ENCODE measurements around the gene ZNF680. TPM values are rescaled to one million over a fixed set of nuclear protein-coding genes. Genes with fewer than 3 reads are reported as not detected.
"Not testable (repeated sequence)": the region's sequence is repeated elsewhere in the genome, so short reads cannot be mapped to it uniquely, and the experiment has no call there.

Gene ZNF680
- total RNA-seq, 2 experiments from 2014 or later = 13.0 to 13.5 TPM

GRCh38 chr7:64581391-64581790, 18.5 kb upstream of the ZNF680 start:
- Mint-ChIP-seq H3K27ac (no peak overlapping the region), H3K4me3 (no peak overlapping the region), H3K36me3 (no peaks in the 10 kb centered on the region), H3K27me3 (no peaks in the 10 kb centered on the region), H3K9me3 (peaks cover under 1% of the 10 kb centered on the region), H3K4me1 (ENCODE audit: low read depth) (no peaks in the 10 kb centered on the region)
- no peak for DNase-seq
- ChIA-PET POLR2A (no interaction called here), CTCF (no interaction called here)
- intact Hi-C loops (cut with micrococcal nuclease) = no loop called here

GRCh38 chr7:64574540-64575099, 11.7 kb upstream of the ZNF680 start:
- POLR2A ChIA-PET = no interaction called here

GRCh38 chr7:64570284-64570605, 7.4 kb upstream of the ZNF680 start:
- DNase-seq; H3K36me3 Mint-ChIP-seq; POLR2A ChIA-PET; intact Hi-C loops (cut with micrococcal nuclease); H3K27me3 Mint-ChIP-seq; H3K27ac Mint-ChIP-seq; CTCF ChIA-PET; H3K9me3 Mint-ChIP-seq: not testable (repeated sequence)
- Mint-ChIP-seq H3K4me1 (ENCODE audit: low read depth) (peaks cover 12% of the 10 kb centered on the region), H3K4me3 (peak overlapping the region; percentile 83)

More at GRCh38 chr7:64574540-64575099, 11.7 kb upstream of the ZNF680 start:
- no peak overlapping the region for H3K27ac Mint-ChIP-seq
- H3K27me3 Mint-ChIP-seq = peaks cover 4% of the 10 kb centered on the region
- CTCF ChIA-PET = no interaction called here
- intact Hi-C loops (cut with micrococcal nuclease) = no loop called here
- peaks cover 5% of the 10 kb centered on the region for H3K4me1 Mint-ChIP-seq (ENCODE audit: low read depth)
- DNase-seq = no peak
- H3K4me3 Mint-ChIP-seq = no peak overlapping the region
- no peaks in the 10 kb centered on the region for H3K36me3 Mint-ChIP-seq
- H3K9me3 Mint-ChIP-seq = peaks cover 4% of the 10 kb centered on the region

- H3K9me3 Mint-ChIP-seq, H3K27ac Mint-ChIP-seq, POLR2A ChIA-PET, CTCF ChIA-PET, H3K27me3 Mint-ChIP-seq, H3K36me3 Mint-ChIP-seq: not testable (repeated sequence)
- intact Hi-C loops (cut with micrococcal nuclease) = loop anchor here (10.0 kb wide), 2 partner anchors 225 to 805 kb away; partner anchors contain the start of genes ZNF138 and ZNF92
- H3K4me3 Mint-ChIP-seq = peak overlapping the region; percentile 83
- H3K4me1 Mint-ChIP-seq (ENCODE audit: low read depth) = peaks cover 12% of the 10 kb centered on the region
- DNase-seq = peak; percentile 64
These were observed 6.8 kb upstream of the ZNF680 start for GRCh38 chr7:64569372-64570283.

- intact Hi-C loops (cut with micrococcal nuclease) = loop anchor here (2.0 to 10.0 kb wide), 5 partner anchors 105 to 813 kb away; partner anchors contain the start of genes ZNF107, ZNF138, ZNF273 and ZNF92
- peaks cover 18% of the 10 kb centered on the region for H3K4me1 Mint-ChIP-seq (ENCODE audit: low read depth)
- H3K9me3 Mint-ChIP-seq = peaks cover 11% of the 10 kb centered on the region
- no peaks in the 10 kb centered on the region for H3K27me3 Mint-ChIP-seq
- POLR2A ChIA-PET = interaction anchor here (0.9 to 2.1 kb wide), 5 partner anchors 104 to 444 kb away, joined by 3 to 14 read pairs (median 8); partner anchors contain the start of genes ERV3-1, ZNF107 and ZNF736
- DNase-seq = no peak
- H3K4me3 Mint-ChIP-seq = peak overlapping the region; percentile 97
- H3K36me3 Mint-ChIP-seq = peaks cover 26% of the 10 kb centered on the region
- CTCF ChIA-PET = interaction anchor here (0.7 to 1.6 kb wide), 2 partner anchors 64 to 248 kb away, joined by 3 to 4 read pairs; partner anchors contain the start of gene ZNF736
- H3K27ac Mint-ChIP-seq = peak overlapping the region; percentile 96
These were observed 630 bp downstream of the ZNF680 start for GRCh38 chr7:64562256-64562625.

- peaks cover 51% of the 10 kb centered on the region for H3K36me3 Mint-ChIP-seq
- no peaks in the 10 kb centered on the region for H3K27me3 Mint-ChIP-seq
- intact Hi-C loops (cut with micrococcal nuclease) = no loop called here
- peaks cover 25% of the 10 kb centered on the region for H3K4me1 Mint-ChIP-seq (ENCODE audit: low read depth)
- CTCF ChIA-PET = no interaction called here
- no peak overlapping the region for H3K4me3 Mint-ChIP-seq
- no peak for DNase-seq
- POLR2A ChIA-PET = no interaction called here
- H3K27ac Mint-ChIP-seq = no peak overlapping the region
- peaks cover 26% of the 10 kb centered on the region for H3K9me3 Mint-ChIP-seq
These were observed 3.7 kb downstream of the ZNF680 start for GRCh38 chr7:64559206-64559605.

- CTCF ChIA-PET = no interaction called here
- no peak for DNase-seq
- peaks cover 26% of the 10 kb centered on the region for H3K9me3 Mint-ChIP-seq
These were observed 4.1 kb downstream of the ZNF680 start for GRCh38 chr7:64558781-64559180.

GRCh38 chr7:64558323-64558705, 4.6 kb downstream of the ZNF680 start:
- no peak for DNase-seq
- intact Hi-C loops (cut with micrococcal nuclease) = no loop called here
- peaks cover 19% of the 10 kb centered on the region for H3K4me1 Mint-ChIP-seq (ENCODE audit: low read depth)
- ChIA-PET CTCF (no interaction called here), POLR2A (no interaction called here)
- no peaks in the 10 kb centered on the region for H3K27me3 Mint-ChIP-seq
- H3K9me3 Mint-ChIP-seq = peaks cover 26% of the 10 kb centered on the region
- H3K36me3 Mint-ChIP-seq = peaks cover 55% of the 10 kb centered on the region
- H3K27ac Mint-ChIP-seq = no peak overlapping the region
- H3K4me3 Mint-ChIP-seq = no peak overlapping the region

More at GRCh38 chr7:64558781-64559180, 4.1 kb downstream of the ZNF680 start:
- intact Hi-C loops (cut with micrococcal nuclease) = no loop called here
- Mint-ChIP-seq H3K4me3 (no peak overlapping the region), H3K4me1 (ENCODE audit: low read depth) (peaks cover 21% of the 10 kb centered on the region), H3K27me3 (no peaks in the 10 kb centered on the region), H3K36me3 (peaks cover 51% of the 10 kb centered on the region), H3K27ac (no peak overlapping the region)
- POLR2A ChIA-PET = no interaction called here

- ChIA-PET CTCF (no interaction called here), POLR2A (no interaction called here)
- H3K4me3 Mint-ChIP-seq = no peak overlapping the region
- H3K9me3 Mint-ChIP-seq = peaks cover 26% of the 10 kb centered on the region
- peaks cover 17% of the 10 kb centered on the region for H3K4me1 Mint-ChIP-seq (ENCODE audit: low read depth)
- no peak for DNase-seq
- intact Hi-C loops (cut with micrococcal nuclease) = no loop called here
- H3K27ac Mint-ChIP-seq = no peak overlapping the region
- H3K36me3 Mint-ChIP-seq = peaks cover 58% of the 10 kb centered on the region
- H3K27me3 Mint-ChIP-seq = no peaks in the 10 kb centered on the region
These were observed 5.1 kb downstream of the ZNF680 start for GRCh38 chr7:64557601-64558322.

GRCh38 chr7:64555046-64555445, 7.8 kb downstream of the ZNF680 start:
- no peak for DNase-seq
- Mint-ChIP-seq H3K27ac (no peak overlapping the region), H3K9me3 (peaks cover 24% of the 10 kb centered on the region), H3K27me3 (no peaks in the 10 kb centered on the region), H3K4me1 (ENCODE audit: low read depth) (peaks cover 13% of the 10 kb centered on the region), H3K4me3 (no peak overlapping the region), H3K36me3 (peaks cover 64% of the 10 kb centered on the region)
- POLR2A ChIA-PET = no interaction called here
- intact Hi-C loops (cut with micrococcal nuclease) = no loop called here
- CTCF ChIA-PET = no interaction called here

- H3K4me1 Mint-ChIP-seq (ENCODE audit: low read depth) = peaks cover 13% of the 10 kb centered on the region
- H3K27me3 Mint-ChIP-seq; H3K27ac Mint-ChIP-seq; H3K4me3 Mint-ChIP-seq; POLR2A ChIA-PET; intact Hi-C loops (cut with micrococcal nuclease); CTCF ChIA-PET; DNase-seq: not testable (repeated sequence)
- H3K9me3 Mint-ChIP-seq = peaks cover 24% of the 10 kb centered on the region
- H3K36me3 Mint-ChIP-seq = peaks cover 65% of the 10 kb centered on the region
These were observed 8.7 kb downstream of the ZNF680 start for GRCh38 chr7:64554188-64554587.

- no peak overlapping the region for H3K27ac Mint-ChIP-seq
- intact Hi-C loops (cut with micrococcal nuclease) = no loop called here
- POLR2A ChIA-PET = no interaction called here
- peaks cover 59% of the 10 kb centered on the region for H3K36me3 Mint-ChIP-seq
- H3K27me3 Mint-ChIP-seq = no peaks in the 10 kb centered on the region
- H3K4me3 Mint-ChIP-seq = no peak overlapping the region
- H3K4me1 Mint-ChIP-seq (ENCODE audit: low read depth) = peaks cover 8% of the 10 kb centered on the region
- CTCF ChIA-PET = no interaction called here
- DNase-seq = no peak
- H3K9me3 Mint-ChIP-seq = peaks cover 17% of the 10 kb centered on the region
These were observed 11.3 kb downstream of the ZNF680 start for GRCh38 chr7:64551375-64552142.

Data from activated CD4-positive, alpha-beta memory T cell treated with anti-CD3 and anti-CD28 coated beads for 36 hours (primary cell).